Smooth muscle cell (in vitro differentiated cells): ENCODE measurements around the gene CAPN5. TPM values are rescaled to one million over a fixed set of nuclear protein-coding genes. Genes with fewer than 3 reads are reported as not detected.

Experiments
- DNase-seq: peaks from one replicate; lab custom pipeline; 2025; ENCODE audit not compliant: unreplicated experiment; lab: John Stamatoyannopoulos, UW
- H2AFZ ChIP-seq: fragments of 200-600 bp; sonication (generic); 2 replicates; pipeline ENCODE4 v1.6.0; 2016; ENCODE audit warnings: antibody characterized with exemption, low read depth, mild to moderate bottlenecking
- H3F3A ChIP-seq: fragments of 200-600 bp; sonication (generic); 2 replicates; pipeline ENCODE4 v1.6.0; 2017; ENCODE audit warnings: antibody characterized with exemption, low read depth
- H3K27ac ChIP-seq: fragments of 200-600 bp; sonication (generic); 2 replicates; pipeline ENCODE4 v1.5.1; 2016; ENCODE audit warnings: low read depth, mild to moderate bottlenecking
- H3K27me3 ChIP-seq: fragments of 200-600 bp; sonication (generic); 2 replicates; pipeline ENCODE4 v1.6.1; 2016; ENCODE audit warnings: low read depth, mild to moderate bottlenecking
- H3K36me3 ChIP-seq: fragments of 200-600 bp; sonication (generic); 2 replicates; pipeline ENCODE4 v1.5.1; 2016; ENCODE audit warnings: low read depth
- H3K4me1 ChIP-seq: fragments of 200-600 bp; sonication (generic); 2 replicates; pipeline ENCODE4 v1.5.1; 2016; ENCODE audit warnings: low read depth
- H3K4me2 ChIP-seq: fragments of 200-600 bp; sonication (generic); 2 replicates; pipeline ENCODE4 v1.6.0; 2016; ENCODE audit warnings: mild to moderate bottlenecking
- H3K4me3 ChIP-seq: fragments of 200-600 bp; sonication (generic); 2 replicates; pipeline ENCODE4 v1.5.1; 2016; ENCODE audit warnings: mild to moderate bottlenecking
- H3K79me2 ChIP-seq: fragments of 200-600 bp; sonication (generic); 2 replicates; pipeline ENCODE4 v1.6.0; 2016; ENCODE audit warnings: low read depth, mild to moderate bottlenecking
- H3K9ac ChIP-seq: fragments of 200-600 bp; sonication (generic); 2 replicates; pipeline ENCODE4 v1.6.0; 2016; ENCODE audit warnings: low read depth
- H3K9me3 ChIP-seq: fragments of 200-600 bp; sonication (generic); replicated peaks from 2 replicates; pipeline ENCODE4 v1.5.1; 2016; ENCODE audit warnings: low read depth
- H4K20me1 ChIP-seq: fragments of 200-600 bp; sonication (generic); 2 replicates; pipeline ENCODE4 v1.6.0; 2016; ENCODE audit warnings: low read depth
- WGBS: methylation state at CpG from one replicate; pipeline ENCODE4 v1.1.7; 2016; ENCODE audit warnings: low lambda C conversion rate; 5-methylcytosine and 5-hydroxymethylcytosine counted together
- polyA plus RNA-seq: library from polyadenylated mRNA; unstranded; fragments of >200 nt; fragmentation: Nextera tagmentation; extraction: Ambion mirVana; gene quantifications from 2 replicates; pipeline ENCODE4 v1.2.1, GENCODE V29; 2016
- total RNA-seq: library from RNA; depleted of rRNA; stranded (reverse); fragments of >200 nt; gene quantifications from 2 replicates; pipeline ENCODE4 v1.2.3, GENCODE V29; 2014
- TF ChIP-seq, protein P1 (sequence below): fragments of 200-600 bp; sonication (generic); IDR thresholded peaks from 2 replicates; pipeline ENCODE4 v1.5.1; 2017; ENCODE audit warnings: borderline replicate concordance, mild to moderate bottlenecking, antibody characterized with exemption; ENCODE audit not compliant: insufficient read depth, poor library complexity, severe bottlenecking

The CAPN5 gene
- total and polyA plus RNA-seq, 2 experiments from 2014 or later, result 15.5 to 23.1 TPM

DNA sequence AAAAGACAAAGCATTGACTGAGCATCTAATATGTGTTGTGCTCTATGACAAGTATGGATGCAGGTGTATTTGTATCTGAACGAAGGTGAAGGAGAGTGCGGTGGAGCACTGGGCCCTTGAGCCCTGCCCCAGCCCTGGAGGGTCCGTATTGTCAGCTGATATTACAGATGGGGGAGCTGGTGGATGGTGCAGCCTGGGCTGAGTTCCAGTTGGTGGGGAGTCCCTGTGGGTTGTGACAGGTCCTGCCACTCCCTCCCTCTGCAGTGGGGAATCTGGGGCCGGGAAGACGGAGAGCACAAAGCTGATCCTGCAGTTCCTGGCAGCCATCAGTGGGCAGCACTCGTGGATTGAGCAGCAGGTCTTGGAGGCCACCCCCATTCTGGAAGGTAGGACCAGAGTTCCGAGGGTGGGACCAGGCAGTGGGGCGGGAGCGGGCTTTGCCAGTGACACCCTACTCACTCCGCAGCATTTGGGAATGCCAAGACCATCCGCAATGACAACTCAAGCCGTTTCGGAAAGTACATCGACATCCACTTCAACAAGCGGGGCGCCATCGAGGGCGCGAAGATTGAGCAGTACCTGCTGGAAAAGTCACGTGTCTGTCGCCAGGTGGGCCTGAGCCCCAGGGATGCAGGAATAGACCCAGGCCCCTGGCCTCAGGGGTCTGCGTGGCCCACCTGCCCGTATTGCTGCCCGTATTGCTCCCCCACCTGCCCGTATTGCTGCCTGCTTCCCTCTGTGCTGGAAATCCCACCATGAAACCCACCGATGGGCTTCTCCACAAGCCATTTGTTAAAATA lies 89.8 kb downstream of the CAPN5 start:
- Histone ChIP-seq H3K4me3 (no peak overlapping the region), H4K20me1 (no peaks in the 10 kb centered on the region), H3K27me3 (no peaks in the 10 kb centered on the region), H3K79me2 (no peaks in the 10 kb centered on the region), H3F3A (no peaks in the 10 kb centered on the region), H3K9ac (no peak overlapping the region), H3K4me2 (no peak overlapping the region), H3K36me3 (no peaks in the 10 kb centered on the region), H2AFZ (no peak overlapping the region), H3K4me1 (no peaks in the 10 kb centered on the region), H3K9me3 (no peaks in the 10 kb centered on the region), H3K27ac (no peak overlapping the region)
- WGBS, result 92% methylated on average over 23 of the region's 26 CpGs
- no peak for DNase-seq
- TF ChIP-seq, protein P1, sequence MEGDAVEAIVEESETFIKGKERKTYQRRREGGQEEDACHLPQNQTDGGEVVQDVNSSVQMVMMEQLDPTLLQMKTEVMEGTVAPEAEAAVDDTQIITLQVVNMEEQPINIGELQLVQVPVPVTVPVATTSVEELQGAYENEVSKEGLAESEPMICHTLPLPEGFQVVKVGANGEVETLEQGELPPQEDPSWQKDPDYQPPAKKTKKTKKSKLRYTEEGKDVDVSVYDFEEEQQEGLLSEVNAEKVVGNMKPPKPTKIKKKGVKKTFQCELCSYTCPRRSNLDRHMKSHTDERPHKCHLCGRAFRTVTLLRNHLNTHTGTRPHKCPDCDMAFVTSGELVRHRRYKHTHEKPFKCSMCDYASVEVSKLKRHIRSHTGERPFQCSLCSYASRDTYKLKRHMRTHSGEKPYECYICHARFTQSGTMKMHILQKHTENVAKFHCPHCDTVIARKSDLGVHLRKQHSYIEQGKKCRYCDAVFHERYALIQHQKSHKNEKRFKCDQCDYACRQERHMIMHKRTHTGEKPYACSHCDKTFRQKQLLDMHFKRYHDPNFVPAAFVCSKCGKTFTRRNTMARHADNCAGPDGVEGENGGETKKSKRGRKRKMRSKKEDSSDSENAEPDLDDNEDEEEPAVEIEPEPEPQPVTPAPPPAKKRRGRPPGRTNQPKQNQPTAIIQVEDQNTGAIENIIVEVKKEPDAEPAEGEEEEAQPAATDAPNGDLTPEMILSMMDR, result no peak

DNA sequence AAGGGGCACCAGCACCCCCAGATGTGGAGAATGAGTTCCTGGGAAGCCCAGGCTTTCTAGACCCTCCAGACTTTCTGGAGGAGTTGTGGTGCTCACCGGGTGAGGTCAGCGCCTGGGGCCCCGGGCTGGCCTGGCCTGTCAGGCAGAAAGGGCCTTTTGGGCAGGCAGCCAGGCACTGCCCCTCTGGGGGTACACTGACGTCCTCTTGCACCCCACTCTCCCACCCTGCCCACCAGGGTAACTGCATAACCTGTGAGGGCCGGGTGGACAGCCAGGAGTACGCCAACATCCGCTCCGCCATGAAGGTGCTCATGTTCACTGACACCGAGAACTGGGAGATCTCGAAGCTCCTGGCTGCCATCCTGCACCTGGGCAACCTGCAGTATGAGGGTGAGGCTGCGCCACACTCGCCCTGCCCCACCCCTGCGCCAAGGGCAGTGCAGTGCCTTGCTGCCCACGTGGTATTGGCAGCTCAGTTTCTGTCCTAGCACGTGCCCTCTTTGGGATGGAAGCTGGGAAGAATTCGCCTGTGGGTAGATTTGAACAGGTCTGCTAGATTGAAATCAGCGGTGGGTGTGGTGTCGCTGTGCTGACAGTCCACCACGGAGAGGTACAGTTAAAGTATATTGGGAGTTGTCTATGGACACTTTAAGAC lies 91.4 kb downstream of the CAPN5 start:
- H4K20me1 ChIP-seq, result no peaks in the 10 kb centered on the region
- H3K27me3 ChIP-seq, result no peaks in the 10 kb centered on the region
- no peak overlapping the region for H3K4me3 ChIP-seq
- no peak for DNase-seq
- no peaks in the 10 kb centered on the region for H3K9me3 ChIP-seq
- no peaks in the 10 kb centered on the region for H3K4me1 ChIP-seq
- H3K4me2 ChIP-seq, result no peak overlapping the region
- no peak overlapping the region for H3K9ac ChIP-seq
- TF ChIP-seq, protein P1, result no peak
- H3K79me2 ChIP-seq, result no peaks in the 10 kb centered on the region
- no peak overlapping the region for H3K27ac ChIP-seq
- H3F3A ChIP-seq, result no peaks in the 10 kb centered on the region
- no peaks in the 10 kb centered on the region for H3K36me3 ChIP-seq
- 94% methylated on average over 18 of the region's 19 CpGs for WGBS
- H2AFZ ChIP-seq, result no peak overlapping the region

DNA sequence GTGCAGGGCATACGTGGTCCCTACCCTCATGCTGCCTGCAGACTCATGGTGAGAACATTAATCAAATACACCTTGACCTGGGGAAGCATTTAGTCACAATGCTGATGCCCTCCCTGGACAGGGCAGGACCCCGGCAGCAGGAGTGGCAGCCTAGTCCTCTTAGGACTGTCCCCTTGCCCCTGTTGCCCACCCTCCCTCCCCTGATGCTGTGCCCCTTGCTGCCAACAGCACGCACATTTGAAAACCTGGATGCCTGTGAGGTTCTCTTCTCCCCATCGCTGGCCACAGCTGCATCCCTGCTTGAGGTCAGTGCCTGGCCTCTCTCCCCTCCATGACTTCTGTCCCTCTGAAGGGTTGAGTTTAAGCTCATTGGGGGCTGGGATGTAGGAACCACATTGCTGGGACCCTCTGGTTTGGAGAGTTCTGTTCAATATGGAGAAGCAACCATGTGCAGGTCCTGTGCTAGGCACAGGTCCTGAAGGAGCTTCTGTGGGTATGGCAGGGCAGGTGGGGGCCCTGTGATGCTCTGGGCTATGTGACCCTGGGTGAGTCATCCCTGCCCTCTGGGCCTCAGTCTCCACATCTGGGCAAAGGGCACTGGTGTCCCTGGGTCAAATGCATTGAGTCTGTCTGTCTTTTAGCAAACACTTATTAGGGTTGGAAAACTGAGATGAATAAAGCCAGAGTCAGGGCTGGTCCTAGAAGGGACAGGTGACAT lies 92.6 kb downstream of the CAPN5 start:
- H3K27me3 ChIP-seq, result no peaks in the 10 kb centered on the region
- 89% methylated on average over 4 of the region's 4 CpGs for WGBS

More for the DNA sequence above, 92.6 kb downstream of the CAPN5 start:
- TF ChIP-seq, protein P1, result no peak
- Histone ChIP-seq H3K4me2 (no peak overlapping the region), H3K4me1 (no peaks in the 10 kb centered on the region), H3K27ac (no peak overlapping the region), H4K20me1 (no peaks in the 10 kb centered on the region), H3K36me3 (no peaks in the 10 kb centered on the region), H3F3A (no peaks in the 10 kb centered on the region), H3K9ac (no peak overlapping the region), H3K9me3 (no peaks in the 10 kb centered on the region), H3K4me3 (no peak overlapping the region), H3K79me2 (no peaks in the 10 kb centered on the region), H2AFZ (no peak overlapping the region)
- no peak for DNase-seq
